OCI-LY3 (cell line): ENCODE results near the gene EMC6.

Experiments
- EZH2phosphoT487 ChIP-seq: fragments of 200-600 bp; shearing (Covaris generic); IDR thresholded peaks from 2 replicates; pipeline ENCODE4 v1.6.1; 2018; ENCODE audit warnings: antibody characterized with exemption, mixed run types, low read depth
- TF ChIP-seq, protein P1 (sequence below): fragments of 200-600, 300-600 bp; sonication (generic); IDR thresholded peaks from 2 replicates; pipeline ENCODE4 v1.5.1; 2014; ENCODE audit warnings: antibody characterized with exemption, low read length, low read depth

DNA sequence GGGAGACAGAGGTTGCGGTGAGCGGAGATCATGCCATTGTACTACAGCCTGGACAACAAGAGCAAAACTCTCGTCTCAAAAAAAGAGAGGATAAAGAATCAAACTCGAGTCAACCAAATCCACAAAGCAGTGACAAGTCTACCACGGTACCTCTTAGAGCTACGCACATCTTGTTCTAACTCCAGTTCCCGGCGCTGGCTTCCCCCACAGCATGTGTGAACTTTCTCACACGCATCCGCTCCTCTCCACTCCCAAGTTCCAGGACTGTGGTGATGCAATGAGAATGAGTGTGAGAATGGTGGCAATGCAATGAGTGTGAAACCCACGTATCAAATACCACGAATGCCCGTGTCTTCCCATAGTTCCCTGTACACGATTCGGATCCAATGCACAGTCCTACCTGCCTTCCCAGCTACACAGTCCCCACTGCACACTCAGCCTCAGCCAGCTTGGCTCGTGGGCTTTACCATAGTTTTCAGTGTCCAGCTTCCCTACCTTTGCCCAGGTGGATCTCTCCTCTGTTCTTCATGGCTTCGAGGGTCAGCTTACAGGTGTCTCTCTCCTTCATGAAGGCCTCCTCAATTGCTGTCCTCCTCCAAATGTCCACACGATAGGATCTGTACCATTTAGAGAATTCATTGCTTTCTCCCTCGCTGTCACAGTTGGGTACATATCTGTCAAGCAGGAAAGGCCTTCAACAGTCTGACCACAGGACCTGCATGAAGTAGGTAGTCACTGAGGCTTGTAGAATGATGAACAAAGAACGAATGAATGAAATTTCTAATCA, 36.5 kb downstream of the EMC6 start:
- TF ChIP-seq, protein P1, sequence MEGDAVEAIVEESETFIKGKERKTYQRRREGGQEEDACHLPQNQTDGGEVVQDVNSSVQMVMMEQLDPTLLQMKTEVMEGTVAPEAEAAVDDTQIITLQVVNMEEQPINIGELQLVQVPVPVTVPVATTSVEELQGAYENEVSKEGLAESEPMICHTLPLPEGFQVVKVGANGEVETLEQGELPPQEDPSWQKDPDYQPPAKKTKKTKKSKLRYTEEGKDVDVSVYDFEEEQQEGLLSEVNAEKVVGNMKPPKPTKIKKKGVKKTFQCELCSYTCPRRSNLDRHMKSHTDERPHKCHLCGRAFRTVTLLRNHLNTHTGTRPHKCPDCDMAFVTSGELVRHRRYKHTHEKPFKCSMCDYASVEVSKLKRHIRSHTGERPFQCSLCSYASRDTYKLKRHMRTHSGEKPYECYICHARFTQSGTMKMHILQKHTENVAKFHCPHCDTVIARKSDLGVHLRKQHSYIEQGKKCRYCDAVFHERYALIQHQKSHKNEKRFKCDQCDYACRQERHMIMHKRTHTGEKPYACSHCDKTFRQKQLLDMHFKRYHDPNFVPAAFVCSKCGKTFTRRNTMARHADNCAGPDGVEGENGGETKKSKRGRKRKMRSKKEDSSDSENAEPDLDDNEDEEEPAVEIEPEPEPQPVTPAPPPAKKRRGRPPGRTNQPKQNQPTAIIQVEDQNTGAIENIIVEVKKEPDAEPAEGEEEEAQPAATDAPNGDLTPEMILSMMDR = no peak
- no peak for TF ChIP-seq EZH2phosphoT487
